ENCODE data around the gene PIGB.

DNA sequence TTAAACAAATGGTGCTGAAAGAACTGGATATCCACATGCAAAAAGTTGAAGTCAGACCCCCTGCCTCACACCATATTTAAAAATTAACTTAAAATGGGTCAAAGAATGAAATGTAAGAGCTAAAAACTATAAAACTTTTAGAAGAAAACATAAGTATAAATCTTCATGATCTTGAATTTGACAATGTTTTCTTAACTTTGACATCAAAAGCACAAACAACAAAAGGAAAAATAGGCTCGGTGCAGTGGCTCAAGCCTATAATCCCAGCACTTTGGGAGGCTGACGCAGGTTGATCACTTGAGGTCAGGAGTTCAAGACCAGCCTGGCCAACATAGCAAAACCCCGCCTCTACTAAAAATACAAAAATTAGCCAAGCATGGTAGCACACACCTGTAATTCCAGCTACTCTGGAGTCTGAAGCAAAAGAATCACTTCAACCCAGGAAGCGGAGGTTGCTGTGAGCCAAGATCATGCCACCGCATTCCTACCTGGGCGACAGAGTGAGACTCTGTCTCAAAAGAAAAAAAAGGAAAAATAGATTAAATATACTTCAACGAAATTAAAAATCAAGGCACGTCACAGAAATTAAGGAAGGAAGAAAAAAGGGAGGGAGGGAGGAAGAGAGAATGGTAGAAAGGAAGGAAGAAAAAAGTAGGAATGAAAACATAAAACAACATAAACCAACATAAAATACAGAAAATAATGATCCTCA, 30.9 kb upstream of the PIGB start:
- no peak for TF ChIP-seq CTBP1 (IDR thresholded peaks at IDR 0.05; ENCODE audit: borderline replicate concordance)
- TF ChIP-seq BHLHE40 (IDR thresholded peaks at IDR 0.05; ENCODE audit: borderline replicate concordance): no peak
- no peak for TF ChIP-seq ELF4 (IDR thresholded peaks at IDR 0.05)

Measured in HEK293T (cell line).